Mucosa of descending colon (tissue), 3 donors: ENCODE results near the gene IL4. TPM values are rescaled to one million over a fixed set of nuclear protein-coding genes. Genes with fewer than 3 reads are reported as not detected.

Experiments
- ATAC-seq: fragments of 200-7000 bp; cut with Tn5 transposase; one replicate; pipeline ENCODE4 v1.9.1; 2020; ENCODE audit warnings: mild to moderate bottlenecking, moderate library complexity
- DNase-seq, 3 donors: peaks; one replicate each; pipeline ENCODE4 v3.0.0-alpha.2; 2020
- H3K36me3 ChIP-seq: fragments of 200-600 bp; one replicate; pipeline ENCODE4 v1.8.0; 2021; ENCODE audit warnings: low read depth, mild to moderate bottlenecking
- H3K4me1 ChIP-seq: fragments of 200-600 bp; one replicate; pipeline ENCODE4 v1.8.0; 2021; ENCODE audit warnings: low read depth, mild to moderate bottlenecking
- H3K4me3 ChIP-seq: fragments of 200-600 bp; one replicate; pipeline ENCODE4 v1.8.0; 2021; ENCODE audit warnings: mild to moderate bottlenecking
- H3K9me3 ChIP-seq: fragments of 200-600 bp; one replicate; pipeline ENCODE4 v1.8.0; 2021; ENCODE audit warnings: mild to moderate bottlenecking
- intact Hi-C, 2 donors: fragments of 100-400 bp; cut with DNase I in 1 of 2; cut with micrococcal nuclease in 1 of 2; formaldehyde crosslinking; loops; one replicate each; pipeline versions ENCODE4 v1.11.0 to v1.11.1; 2022; cut with DNase I, micrococcal nuclease
- total RNA-seq, 3 donors: library from RNA; stranded (reverse); fragmentation: NEBNext Ultra II Directional in 2 of 3; extraction: Animal tissue kit (Norgen Biotek cat#: 25700) in 2 of 3; gene quantifications; one replicate each; pipeline versions ENCODE4 v1.2.1 to v1.2.4, GENCODE V29; 2021 to 2023
- TF ChIP-seq, protein P1 (sequence below): fragments of 200-600 bp; IDR thresholded peaks from one replicate; pipeline ENCODE4 v1.8.0; 2022; ENCODE audit warnings: antibody characterized with exemption, mild to moderate bottlenecking
- donor health status: DM: no; HTN: no; CAD: no; lungs with moderate emphysema.
- donor health status: DM: no; HTN: no; CAD: no.
- donor health status: DM: no; HTN: yes; CAD: no.

The IL4 gene
- total RNA-seq, 3 donors from 2014 or later: not detected

GRCh38 chr5:132673488-132673887 lies 301 bp upstream of the IL4 start:
- H3K9me3 ChIP-seq: no peaks in the 10 kb centered on the region
- DNase-seq (no peak), ATAC-seq (no peak)
- no peaks in the 10 kb centered on the region for H3K36me3 ChIP-seq
- H3K4me3 ChIP-seq: no peak overlapping the region
- intact Hi-C loops: no loop called here
- TF ChIP-seq, protein P1, sequence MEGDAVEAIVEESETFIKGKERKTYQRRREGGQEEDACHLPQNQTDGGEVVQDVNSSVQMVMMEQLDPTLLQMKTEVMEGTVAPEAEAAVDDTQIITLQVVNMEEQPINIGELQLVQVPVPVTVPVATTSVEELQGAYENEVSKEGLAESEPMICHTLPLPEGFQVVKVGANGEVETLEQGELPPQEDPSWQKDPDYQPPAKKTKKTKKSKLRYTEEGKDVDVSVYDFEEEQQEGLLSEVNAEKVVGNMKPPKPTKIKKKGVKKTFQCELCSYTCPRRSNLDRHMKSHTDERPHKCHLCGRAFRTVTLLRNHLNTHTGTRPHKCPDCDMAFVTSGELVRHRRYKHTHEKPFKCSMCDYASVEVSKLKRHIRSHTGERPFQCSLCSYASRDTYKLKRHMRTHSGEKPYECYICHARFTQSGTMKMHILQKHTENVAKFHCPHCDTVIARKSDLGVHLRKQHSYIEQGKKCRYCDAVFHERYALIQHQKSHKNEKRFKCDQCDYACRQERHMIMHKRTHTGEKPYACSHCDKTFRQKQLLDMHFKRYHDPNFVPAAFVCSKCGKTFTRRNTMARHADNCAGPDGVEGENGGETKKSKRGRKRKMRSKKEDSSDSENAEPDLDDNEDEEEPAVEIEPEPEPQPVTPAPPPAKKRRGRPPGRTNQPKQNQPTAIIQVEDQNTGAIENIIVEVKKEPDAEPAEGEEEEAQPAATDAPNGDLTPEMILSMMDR: no peak
- no peaks in the 10 kb centered on the region for H3K4me1 ChIP-seq

GRCh38 chr5:132674671-132675506 lies 1.1 kb downstream of the IL4 start:
- intact Hi-C loops: no loop called here
- H3K4me3 ChIP-seq: no peak overlapping the region
- TF ChIP-seq, protein P1: no peak
- no peak for DNase-seq
- peak; percentile 12 for ATAC-seq
- no peaks in the 10 kb centered on the region for H3K36me3 ChIP-seq
- H3K9me3 ChIP-seq: no peaks in the 10 kb centered on the region
- H3K4me1 ChIP-seq: no peaks in the 10 kb centered on the region

- ATAC-seq (no peak), DNase-seq (no peak)
- H3K9me3 ChIP-seq: no peaks in the 10 kb centered on the region
- H3K36me3 ChIP-seq: no peaks in the 10 kb centered on the region
- intact Hi-C loops: no loop called here
- H3K4me3 ChIP-seq: no peak overlapping the region
- no peaks in the 10 kb centered on the region for H3K4me1 ChIP-seq
- TF ChIP-seq, protein P1: no peak
These were observed 2.3 kb downstream of the IL4 start for GRCh38 chr5:132675936-132676689.

- Histone ChIP-seq H3K9me3 (no peaks in the 10 kb centered on the region), H3K36me3 (no peaks in the 10 kb centered on the region), H3K4me1 (no peaks in the 10 kb centered on the region), H3K4me3 (no peak overlapping the region)
- ATAC-seq (peak; percentile 80), DNase-seq (peak in 1 of 3 donors; percentile 12)
- TF ChIP-seq, protein P1: no peak
- intact Hi-C loops: no loop called here
These were observed 3.4 kb downstream of the IL4 start for GRCh38 chr5:132677191-132677590.

GRCh38 chr5:132677682-132678400 lies 4.1 kb downstream of the IL4 start:
- no peak overlapping the region for H3K4me3 ChIP-seq
- TF ChIP-seq, protein P1: no peak
- ATAC-seq (no peak), DNase-seq (no peak)
- H3K9me3 ChIP-seq: no peaks in the 10 kb centered on the region
- intact Hi-C loops: no loop called here
- H3K36me3 ChIP-seq: no peaks in the 10 kb centered on the region
- no peaks in the 10 kb centered on the region for H3K4me1 ChIP-seq
